ENCODE results near the gene PCDHGB7.
"Not testable (repeated sequence)": the region's sequence is repeated elsewhere in the genome, so short reads cannot be mapped to it uniquely, and the experiment has no call there.

The PCDHGB7 gene

GRCh38 chr5:141430332-141431113 is 13.0 kb downstream of the PCDHGB7 start, which contains the start of gene PCDHGA12:
Gene PCDHGA12, plus strand, starts transcription at chr5:141430507. Its CDS starts 253 bp downstream, at chr5:141430760.
- no peak for DNase-seq

DNA sequence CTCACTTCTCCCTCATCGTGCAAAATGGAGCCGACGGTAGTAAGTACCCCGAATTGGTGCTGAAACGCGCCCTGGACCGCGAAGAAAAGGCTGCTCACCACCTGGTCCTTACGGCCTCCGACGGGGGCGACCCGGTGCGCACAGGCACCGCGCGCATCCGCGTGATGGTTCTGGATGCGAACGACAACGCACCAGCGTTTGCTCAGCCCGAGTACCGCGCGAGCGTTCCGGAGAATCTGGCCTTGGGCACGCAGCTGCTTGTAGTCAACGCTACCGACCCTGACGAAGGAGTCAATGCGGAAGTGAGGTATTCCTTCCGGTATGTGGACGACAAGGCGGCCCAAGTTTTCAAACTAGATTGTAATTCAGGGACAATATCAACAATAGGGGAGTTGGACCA is 13.8 kb downstream of the PCDHGB7 start:
- DNase-seq, result no peak

DNA sequence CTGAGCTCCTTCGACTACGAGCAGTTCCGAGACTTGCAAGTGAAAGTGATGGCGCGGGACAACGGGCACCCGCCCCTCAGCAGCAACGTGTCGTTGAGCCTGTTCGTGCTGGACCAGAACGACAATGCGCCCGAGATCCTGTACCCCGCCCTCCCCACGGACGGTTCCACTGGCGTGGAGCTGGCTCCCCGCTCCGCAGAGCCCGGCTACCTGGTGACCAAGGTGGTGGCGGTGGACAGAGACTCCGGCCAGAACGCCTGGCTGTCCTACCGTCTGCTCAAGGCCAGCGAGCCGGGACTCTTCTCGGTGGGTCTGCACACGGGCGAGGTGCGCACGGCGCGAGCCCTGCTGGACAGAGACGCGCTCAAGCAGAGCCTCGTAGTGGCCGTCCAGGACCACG is 14.8 kb downstream of the PCDHGB7 start:
- DNase-seq, result not testable (repeated sequence)

- DNase-seq, result not testable (repeated sequence)
These were observed 15.2 kb downstream of the PCDHGB7 start for GRCh38 chr5:141432726-141433125.

DNA sequence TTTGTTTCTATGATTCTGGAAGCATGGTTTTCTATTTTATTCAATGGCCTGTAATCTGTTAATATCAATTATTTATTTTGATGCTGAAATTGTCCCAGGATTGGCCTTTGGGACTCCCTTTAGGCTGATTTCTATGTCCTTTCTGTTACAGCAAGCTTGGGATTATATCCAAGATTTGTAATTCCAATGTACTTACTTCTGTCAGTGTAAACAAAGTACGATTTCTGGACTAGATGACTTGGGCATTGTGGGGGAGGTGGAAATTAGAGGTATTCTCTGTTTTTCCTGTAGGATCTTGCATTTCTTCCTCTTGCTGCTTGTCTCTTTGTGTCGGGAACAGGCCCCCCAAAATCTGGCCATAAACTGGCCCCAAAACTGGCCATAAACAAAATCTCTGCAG is 16.5 kb downstream of the PCDHGB7 start:
- no peak for DNase-seq

GRCh38 chr5:141437221-141437620 is 19.7 kb downstream of the PCDHGB7 start:
- no peak for DNase-seq

DNA sequence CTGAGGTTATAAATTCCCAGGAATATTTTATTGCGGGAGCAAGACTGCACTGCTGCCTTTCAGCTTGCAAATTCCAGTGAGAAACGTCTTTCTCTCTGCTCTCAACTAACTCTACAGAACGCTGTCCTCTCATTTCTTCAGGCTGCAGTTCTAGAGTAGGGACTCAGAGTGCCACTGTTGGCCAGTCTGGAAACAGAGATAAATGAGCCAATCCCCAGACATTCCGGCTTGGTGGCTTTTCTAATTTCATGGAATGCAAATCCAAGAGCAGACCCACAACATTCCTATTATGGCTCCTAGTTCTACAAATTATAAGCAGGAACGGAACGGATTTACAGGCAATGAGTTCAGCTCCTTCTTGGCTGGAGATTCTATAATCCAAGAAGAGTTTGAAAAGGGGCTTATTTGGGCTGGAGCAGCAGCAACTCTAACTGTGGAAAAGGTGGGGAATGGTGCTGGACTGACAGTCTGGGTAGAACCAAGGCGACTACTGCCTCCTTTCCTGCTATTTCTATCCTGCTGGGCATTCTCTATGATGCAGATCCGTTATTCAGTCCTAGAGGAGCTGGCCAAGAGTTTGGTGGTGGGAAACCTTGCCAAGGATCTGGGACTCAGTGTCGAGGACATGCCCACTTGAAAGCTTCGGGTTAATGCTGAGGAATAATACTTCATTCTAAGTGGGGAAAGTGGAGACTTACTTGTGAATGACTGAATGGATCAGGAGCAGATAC is 22.1 kb downstream of the PCDHGB7 start:
- DNase-seq, result no peak

- DNase-seq, result no peak
These were observed 22.9 kb downstream of the PCDHGB7 start for GRCh38 chr5:141440341-141440740.

- DNase-seq, result no peak
These were observed 24.2 kb downstream of the PCDHGB7 start for GRCh38 chr5:141441571-141442170.

- DNase-seq, result no peak
These were observed 47.9 kb downstream of the PCDHGB7 start for GRCh38 chr5:141465351-141465750.
